ENCODE data around the gene SF1. TPM values are rescaled to one million over a fixed set of nuclear protein-coding genes. Genes with fewer than 3 reads are reported as not detected.

Gene SF1
- total and polyA plus RNA-seq, 2 experiments from 2014 or later: 138 to 163 TPM

GRCh38 chr11:64763526-64764039 lies 14.8 kb downstream of the SF1 start:
- H3K36me3 ChIP-seq (replicated peaks; ENCODE audit: insufficient read depth, low read depth): peaks cover 6% of the 10 kb centered on the region
- no peak overlapping the region for H3K4me2 ChIP-seq
- H3K27me3 ChIP-seq: no peaks in the 10 kb centered on the region
- no peak overlapping the region for H3K4me3 ChIP-seq
- no peak for DNase-seq (ENCODE audit: low spot score)
- H4K20me1 ChIP-seq (ENCODE audit: insufficient read depth, poor library complexity, severe bottlenecking): peaks cover 59% of the 10 kb centered on the region
- no peak for TF ChIP-seq EZH2 (IDR thresholded peaks at IDR 0.05; ENCODE audit: borderline replicate concordance)
- no peak for TF ChIP-seq CTCF (IDR thresholded peaks at IDR 0.05; ENCODE audit: poor library complexity)
- TF ChIP-seq EZH2phosphoT487 (IDR thresholded peaks at IDR 0.05; ENCODE audit: low read depth, severe bottlenecking, unreplicated experiment): no peak
- peaks cover 9% of the 10 kb centered on the region for H3K4me1 ChIP-seq (ENCODE audit: insufficient read depth)
- no peaks in the 10 kb centered on the region for H3K9me3 ChIP-seq (ENCODE audit: low read depth)
- H3K9me2 ChIP-seq (replicated peaks; ENCODE audit: insufficient read depth): no peaks in the 10 kb centered on the region
- no peak overlapping the region for H3K27ac ChIP-seq
- H2AFZ ChIP-seq: no peak overlapping the region
- peaks cover 14% of the 10 kb centered on the region for H3K79me2 ChIP-seq
- 87% methylated on average over 6 of the region's 6 CpGs for WGBS (ENCODE audit: low lambda C conversion rate, missing lambda C conversion rate)

DNA sequence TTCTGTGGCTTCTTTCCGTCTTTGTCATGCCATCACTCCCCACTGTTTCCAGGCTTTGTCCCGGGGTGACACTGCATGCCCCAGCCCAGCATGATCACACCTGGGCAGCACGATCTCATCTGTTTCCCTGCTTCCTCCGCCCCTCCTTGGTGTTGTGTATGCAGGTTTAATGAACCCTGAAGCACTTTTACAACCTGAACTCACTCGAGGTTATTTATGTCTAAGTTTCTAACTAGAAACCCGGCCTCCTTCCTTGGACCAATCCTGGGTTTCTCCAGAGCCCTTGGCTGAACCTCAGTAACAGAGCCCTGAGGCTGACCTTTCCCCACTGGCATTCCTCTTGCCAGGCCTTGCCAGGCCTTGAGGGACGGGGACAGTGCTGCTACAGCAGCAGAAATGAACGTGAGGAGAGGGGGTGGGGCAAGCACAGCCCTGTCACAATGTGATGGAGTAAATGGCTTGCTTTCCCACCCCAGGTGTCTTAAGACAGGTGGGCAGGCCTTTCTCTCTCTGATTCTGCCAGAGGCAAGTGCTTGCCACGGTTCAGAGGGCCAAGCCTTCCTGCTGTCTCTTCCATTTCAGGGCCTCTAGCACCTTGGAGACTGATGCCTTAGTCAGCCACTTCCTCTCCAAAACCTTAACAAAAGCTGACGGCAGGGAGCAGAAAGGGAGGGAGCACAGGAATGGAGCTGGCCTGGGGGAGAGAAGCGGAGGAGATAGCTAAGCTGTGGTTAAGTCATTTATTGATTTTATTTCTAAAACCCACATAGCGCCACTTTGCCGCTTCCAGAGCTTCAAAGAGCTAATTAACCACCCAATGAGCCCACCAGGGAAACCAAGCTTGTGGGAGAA lies 15.4 kb downstream of the SF1 start:
- no peaks in the 10 kb centered on the region for H3K9me2 ChIP-seq (replicated peaks; ENCODE audit: insufficient read depth)
- TF ChIP-seq EZH2 (IDR thresholded peaks at IDR 0.05; ENCODE audit: borderline replicate concordance): no peak
- no peak for TF ChIP-seq CTCF (IDR thresholded peaks at IDR 0.05; ENCODE audit: poor library complexity)
- TF ChIP-seq EZH2phosphoT487 (IDR thresholded peaks at IDR 0.05; ENCODE audit: low read depth, severe bottlenecking, unreplicated experiment): no peak
- no peak overlapping the region for H3K4me3 ChIP-seq
- peaks cover 7% of the 10 kb centered on the region for H3K79me2 ChIP-seq
- WGBS (ENCODE audit: low lambda C conversion rate, missing lambda C conversion rate): 70% methylated on average over 13 of the region's 13 CpGs
- H3K27ac ChIP-seq: no peak overlapping the region
- H3K36me3 ChIP-seq (replicated peaks; ENCODE audit: insufficient read depth, low read depth): peaks cover 6% of the 10 kb centered on the region
- no peaks in the 10 kb centered on the region for H3K27me3 ChIP-seq
- no peak overlapping the region for H2AFZ ChIP-seq
- H3K9me3 ChIP-seq (ENCODE audit: low read depth): no peaks in the 10 kb centered on the region
- H3K4me1 ChIP-seq (ENCODE audit: insufficient read depth): peaks cover 9% of the 10 kb centered on the region
- peaks cover 52% of the 10 kb centered on the region for H4K20me1 ChIP-seq (ENCODE audit: insufficient read depth, poor library complexity, severe bottlenecking)
- H3K4me2 ChIP-seq: no peak overlapping the region
- no peak for DNase-seq (ENCODE audit: low spot score)

DNA sequence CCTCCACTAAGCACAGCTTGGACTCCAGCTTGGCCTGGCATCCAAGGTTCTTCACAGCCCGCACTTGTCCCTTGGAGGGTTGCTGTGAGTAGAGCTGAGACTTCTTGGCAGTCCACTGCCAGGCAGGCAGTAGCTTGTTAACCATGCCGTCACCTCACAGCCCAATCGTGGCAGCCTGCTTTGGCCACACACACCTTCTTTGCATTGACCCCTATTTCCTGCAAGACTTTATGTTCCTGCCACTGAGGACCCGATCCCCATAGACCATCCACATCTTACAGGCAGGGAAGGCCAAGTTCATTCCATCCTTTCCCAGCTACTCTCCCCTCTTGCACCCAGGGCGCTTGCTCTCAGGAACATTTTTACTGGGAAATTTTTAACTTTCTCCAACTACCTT lies 16.1 kb downstream of the SF1 start:
- WGBS (ENCODE audit: low lambda C conversion rate, missing lambda C conversion rate): 88% methylated on average over 5 of the region's 5 CpGs
- Histone ChIP-seq H3K4me1 (ENCODE audit: insufficient read depth) (peaks cover 9% of the 10 kb centered on the region), H3K36me3 (replicated peaks; ENCODE audit: insufficient read depth, low read depth) (peaks cover 6% of the 10 kb centered on the region), H3K4me3 (no peak overlapping the region), H3K4me2 (no peak overlapping the region), H3K27ac (no peak overlapping the region), H2AFZ (no peak overlapping the region), H3K27me3 (no peaks in the 10 kb centered on the region), H3K9me3 (ENCODE audit: low read depth) (no peaks in the 10 kb centered on the region), H3K79me2 (peaks cover 3% of the 10 kb centered on the region), H3K9me2 (replicated peaks; ENCODE audit: insufficient read depth) (no peaks in the 10 kb centered on the region), H4K20me1 (ENCODE audit: insufficient read depth, poor library complexity, severe bottlenecking) (peaks cover 46% of the 10 kb centered on the region)
- TF ChIP-seq CTCF (IDR thresholded peaks at IDR 0.05; ENCODE audit: poor library complexity): no peak
- no peak for TF ChIP-seq EZH2 (IDR thresholded peaks at IDR 0.05; ENCODE audit: borderline replicate concordance)
- TF ChIP-seq EZH2phosphoT487 (IDR thresholded peaks at IDR 0.05; ENCODE audit: low read depth, severe bottlenecking, unreplicated experiment): no peak
- peak; percentile 5 for DNase-seq (ENCODE audit: low spot score)
